GM12872 (cell line): ENCODE measurements around the gene CHCHD6.

Experiments used
- TF ChIP-seq, protein P1 (sequence below): IDR thresholded peaks from 3 replicates; pipeline ENCODE4 v1.5.1; 2011; ENCODE audit warnings: low read depth, mild to moderate bottlenecking, low read length, moderate library complexity; ENCODE audit not compliant: insufficient read depth

Gene CHCHD6

DNA sequence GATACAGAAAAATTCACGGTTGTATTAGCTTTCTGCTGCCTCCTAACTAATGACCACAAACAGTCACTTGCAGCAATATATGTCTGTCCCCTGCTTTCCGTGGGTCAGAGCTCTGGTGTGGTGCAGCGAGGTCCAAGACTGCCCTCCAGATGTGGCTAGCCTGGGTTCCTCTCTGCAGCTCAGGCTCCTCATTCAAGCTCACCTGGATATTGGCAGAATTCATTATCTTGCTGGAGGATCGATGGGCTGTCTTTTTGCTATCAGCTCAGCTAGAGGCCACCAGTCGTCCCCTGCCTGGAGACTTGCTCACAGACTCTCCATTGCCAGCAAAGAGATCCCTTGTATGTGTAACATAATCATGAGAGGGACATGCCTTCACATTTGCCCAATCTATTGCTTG lies 266.1 kb downstream of the CHCHD6 start:
- TF ChIP-seq, protein P1, sequence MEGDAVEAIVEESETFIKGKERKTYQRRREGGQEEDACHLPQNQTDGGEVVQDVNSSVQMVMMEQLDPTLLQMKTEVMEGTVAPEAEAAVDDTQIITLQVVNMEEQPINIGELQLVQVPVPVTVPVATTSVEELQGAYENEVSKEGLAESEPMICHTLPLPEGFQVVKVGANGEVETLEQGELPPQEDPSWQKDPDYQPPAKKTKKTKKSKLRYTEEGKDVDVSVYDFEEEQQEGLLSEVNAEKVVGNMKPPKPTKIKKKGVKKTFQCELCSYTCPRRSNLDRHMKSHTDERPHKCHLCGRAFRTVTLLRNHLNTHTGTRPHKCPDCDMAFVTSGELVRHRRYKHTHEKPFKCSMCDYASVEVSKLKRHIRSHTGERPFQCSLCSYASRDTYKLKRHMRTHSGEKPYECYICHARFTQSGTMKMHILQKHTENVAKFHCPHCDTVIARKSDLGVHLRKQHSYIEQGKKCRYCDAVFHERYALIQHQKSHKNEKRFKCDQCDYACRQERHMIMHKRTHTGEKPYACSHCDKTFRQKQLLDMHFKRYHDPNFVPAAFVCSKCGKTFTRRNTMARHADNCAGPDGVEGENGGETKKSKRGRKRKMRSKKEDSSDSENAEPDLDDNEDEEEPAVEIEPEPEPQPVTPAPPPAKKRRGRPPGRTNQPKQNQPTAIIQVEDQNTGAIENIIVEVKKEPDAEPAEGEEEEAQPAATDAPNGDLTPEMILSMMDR: no peak

DNA sequence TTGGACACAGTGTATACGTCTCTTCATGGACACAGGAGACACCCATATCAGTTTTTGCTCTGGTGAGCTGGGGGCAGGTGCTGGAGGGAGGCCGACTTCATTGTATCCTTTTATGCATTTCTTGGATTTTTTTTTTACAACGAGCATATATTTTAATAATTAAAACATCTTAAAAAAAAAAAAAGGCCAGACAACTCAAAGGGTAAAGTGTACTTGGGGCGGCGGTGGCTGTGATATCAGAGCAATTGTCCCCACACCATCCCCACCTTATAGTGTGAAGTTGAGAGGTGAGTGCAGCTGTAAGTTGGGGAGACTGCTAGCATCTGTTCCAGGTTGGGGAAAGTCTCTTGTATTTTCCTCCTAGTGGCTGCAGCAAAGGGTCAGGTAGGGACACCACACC lies 266.9 kb downstream of the CHCHD6 start:
- TF ChIP-seq, protein P1: no peak

DNA sequence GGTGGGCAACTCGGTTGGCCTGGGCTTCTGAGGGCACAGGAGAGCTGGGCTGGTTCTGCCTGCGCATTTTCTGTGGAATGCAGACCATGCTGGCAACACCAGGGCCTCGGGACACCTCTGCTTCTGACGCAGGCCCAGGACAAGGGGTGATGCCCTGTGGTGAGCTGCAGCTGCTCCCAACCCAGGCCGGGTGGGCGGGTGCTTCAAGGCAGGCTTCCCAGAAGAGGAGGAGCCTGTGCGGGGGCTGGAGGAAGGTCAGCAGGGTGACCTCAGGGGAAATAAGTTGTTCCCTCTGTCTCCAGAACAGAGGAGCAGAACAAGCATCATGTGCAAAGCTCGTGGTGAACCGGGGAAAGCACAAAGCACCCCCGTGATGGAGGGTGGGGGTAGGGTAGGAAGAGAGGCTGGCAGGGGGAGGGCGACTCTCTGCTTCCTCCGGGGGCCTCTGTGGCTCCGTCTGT lies 267.9 kb downstream of the CHCHD6 start:
- TF ChIP-seq, protein P1: no peak

DNA sequence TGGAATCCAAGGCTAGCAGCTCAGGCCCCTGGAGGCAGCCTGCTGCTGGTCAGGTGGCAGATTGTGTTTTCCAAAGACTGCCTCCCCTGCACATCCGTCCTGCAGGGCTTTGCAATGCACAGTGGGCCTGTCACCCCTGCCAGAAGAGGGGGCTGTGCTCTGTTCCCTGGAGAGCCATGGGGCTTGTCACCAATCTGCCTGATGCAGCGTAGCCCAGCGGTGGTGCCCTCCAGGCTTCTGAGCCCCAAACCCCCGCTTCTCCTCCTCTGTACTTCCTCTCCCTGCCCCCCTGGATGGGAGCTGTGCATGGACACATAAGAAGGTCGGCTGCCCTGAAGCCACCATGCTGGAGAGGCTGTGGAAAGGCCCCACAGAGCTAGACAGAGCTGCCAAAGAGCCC lies 268.8 kb downstream of the CHCHD6 start:
- TF ChIP-seq, protein P1: no peak

DNA sequence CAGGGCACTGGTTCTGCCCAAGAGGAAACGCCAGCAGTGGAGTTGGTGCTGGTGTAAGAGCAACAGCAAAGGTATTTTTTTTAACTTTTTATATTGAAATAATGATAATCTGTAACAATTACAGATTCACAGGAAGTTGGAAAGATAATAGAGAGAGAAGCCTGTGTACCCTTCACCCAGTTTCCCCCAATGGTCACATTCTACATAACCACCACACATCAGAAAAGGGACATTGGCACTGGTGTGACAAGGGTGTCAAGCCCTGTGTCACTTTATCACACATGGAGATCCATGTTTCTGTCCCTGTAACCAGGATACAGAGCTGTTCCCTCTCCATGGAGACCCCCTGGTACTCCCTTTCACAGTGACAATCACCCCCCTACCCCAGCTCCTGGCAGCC lies 269.8 kb downstream of the CHCHD6 start:
- TF ChIP-seq, protein P1: no peak

DNA sequence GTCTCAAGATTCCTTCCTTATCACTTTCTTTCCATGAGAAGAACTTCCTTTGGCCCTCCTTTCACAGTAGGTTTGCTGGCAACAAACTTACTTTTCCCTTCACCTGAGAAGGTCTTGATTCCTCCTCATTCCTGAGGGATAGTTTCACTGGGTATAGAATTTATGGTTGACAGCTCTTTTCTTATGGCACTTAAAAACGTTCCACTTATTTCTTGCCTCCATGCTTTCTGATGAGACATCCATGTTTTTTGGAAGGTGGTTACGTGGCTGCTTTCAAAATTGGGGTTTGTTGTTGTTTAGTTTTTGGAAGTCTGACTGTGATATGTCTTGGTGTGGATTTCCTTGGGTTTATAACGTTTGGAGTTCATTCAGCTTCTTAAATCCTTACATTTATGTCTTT lies 270.7 kb downstream of the CHCHD6 start:
- TF ChIP-seq, protein P1: no peak

DNA sequence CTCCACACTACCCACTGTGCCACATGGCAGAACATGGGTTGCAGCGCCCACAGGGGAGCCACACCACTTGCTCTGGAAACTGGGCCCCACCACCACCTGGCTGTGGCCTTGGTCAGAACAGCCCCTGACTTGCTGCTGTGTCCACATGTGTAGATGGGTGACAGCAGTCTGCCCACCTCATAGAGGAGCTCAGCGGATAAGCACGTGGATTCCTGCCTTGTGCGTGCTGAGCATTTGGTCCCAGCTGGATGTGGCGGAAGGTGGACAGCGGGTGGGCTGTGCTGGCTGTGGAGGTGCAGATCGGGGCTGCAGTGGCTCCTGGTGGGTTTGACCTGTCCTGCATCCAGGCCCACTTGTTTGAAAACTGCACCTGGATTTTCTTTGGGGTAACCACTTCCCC lies 272.9 kb downstream of the CHCHD6 start:
- TF ChIP-seq, protein P1: no peak

DNA sequence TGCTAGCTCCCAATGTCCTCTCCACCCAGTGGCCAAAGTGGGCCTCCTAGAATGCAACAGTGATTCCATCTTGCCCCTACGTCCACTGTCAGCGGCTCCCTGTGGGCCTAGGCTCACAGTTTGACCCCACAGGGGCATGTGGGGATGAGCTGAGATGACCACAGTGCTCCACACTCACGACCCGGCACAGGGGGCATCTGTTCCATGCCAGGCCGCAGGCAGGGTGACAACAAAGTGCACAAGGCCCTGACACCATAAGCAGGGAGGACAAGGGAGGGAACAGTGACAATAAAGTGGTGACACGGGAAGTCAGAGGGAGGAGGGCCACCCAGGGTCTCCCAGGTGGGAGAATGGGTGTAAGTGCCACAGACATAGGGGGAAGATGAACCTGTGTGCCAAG lies 273.8 kb downstream of the CHCHD6 start:
- TF ChIP-seq, protein P1: no peak
